Measurements from ENCODE around the gene ZNF605. TPM values are rescaled to one million over a fixed set of nuclear protein-coding genes. Genes with fewer than 3 reads are reported as not detected.

ZNF605 gene
- total and polyA plus RNA-seq, 10 of the 15 experiments (the other 5 are each of a cell fraction or from before 2014, with no cell fraction given): 0.95 to 4.8 (median 2.5) TPM

DNA sequence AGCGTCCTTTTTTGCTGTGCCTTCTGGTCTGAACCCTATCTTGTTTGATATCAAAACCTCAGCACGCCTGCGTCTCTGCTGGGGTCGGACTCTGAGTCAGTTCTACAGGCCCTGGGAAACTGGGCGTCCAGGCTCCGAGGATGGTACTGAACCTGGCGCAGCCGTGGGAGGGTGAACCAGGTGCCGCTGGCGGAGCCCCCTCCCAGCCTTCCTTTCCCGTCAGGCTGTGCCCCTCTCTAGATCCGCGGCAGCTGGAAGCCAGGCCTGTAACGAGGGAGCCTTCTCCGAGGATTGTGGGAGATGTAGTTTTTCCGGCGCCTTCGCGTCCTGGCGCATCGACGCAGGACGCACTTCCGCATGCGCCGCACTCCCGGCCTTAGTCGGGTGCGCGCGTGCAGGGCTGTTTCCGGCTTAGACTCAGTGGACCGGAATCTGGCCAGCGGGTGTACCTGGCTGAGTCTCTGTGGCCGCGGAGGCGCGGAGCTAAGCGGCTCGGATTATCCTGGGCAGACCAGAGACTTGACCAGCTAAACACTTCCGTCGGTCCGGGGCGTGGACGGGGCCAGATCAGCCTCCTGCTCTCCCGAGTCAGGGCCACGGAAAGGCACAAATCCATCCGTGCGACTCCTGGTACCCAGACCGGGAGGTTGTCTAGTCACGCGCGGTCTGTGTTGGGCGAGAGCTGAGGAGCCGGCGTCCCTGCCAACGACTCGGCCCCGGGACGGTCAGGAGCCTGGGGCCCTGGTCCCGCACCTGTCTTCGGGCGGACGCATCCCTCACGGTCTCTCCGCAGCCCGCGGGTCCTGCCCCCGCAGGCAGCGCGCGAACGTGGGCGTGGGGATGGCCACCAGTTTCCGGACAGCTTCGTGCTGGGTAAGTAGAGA is 30.1 kb upstream of the ZNF605 start, which contains the start of gene ZNF26 (continued):
- TF ChIP-seq, protein P1, sequence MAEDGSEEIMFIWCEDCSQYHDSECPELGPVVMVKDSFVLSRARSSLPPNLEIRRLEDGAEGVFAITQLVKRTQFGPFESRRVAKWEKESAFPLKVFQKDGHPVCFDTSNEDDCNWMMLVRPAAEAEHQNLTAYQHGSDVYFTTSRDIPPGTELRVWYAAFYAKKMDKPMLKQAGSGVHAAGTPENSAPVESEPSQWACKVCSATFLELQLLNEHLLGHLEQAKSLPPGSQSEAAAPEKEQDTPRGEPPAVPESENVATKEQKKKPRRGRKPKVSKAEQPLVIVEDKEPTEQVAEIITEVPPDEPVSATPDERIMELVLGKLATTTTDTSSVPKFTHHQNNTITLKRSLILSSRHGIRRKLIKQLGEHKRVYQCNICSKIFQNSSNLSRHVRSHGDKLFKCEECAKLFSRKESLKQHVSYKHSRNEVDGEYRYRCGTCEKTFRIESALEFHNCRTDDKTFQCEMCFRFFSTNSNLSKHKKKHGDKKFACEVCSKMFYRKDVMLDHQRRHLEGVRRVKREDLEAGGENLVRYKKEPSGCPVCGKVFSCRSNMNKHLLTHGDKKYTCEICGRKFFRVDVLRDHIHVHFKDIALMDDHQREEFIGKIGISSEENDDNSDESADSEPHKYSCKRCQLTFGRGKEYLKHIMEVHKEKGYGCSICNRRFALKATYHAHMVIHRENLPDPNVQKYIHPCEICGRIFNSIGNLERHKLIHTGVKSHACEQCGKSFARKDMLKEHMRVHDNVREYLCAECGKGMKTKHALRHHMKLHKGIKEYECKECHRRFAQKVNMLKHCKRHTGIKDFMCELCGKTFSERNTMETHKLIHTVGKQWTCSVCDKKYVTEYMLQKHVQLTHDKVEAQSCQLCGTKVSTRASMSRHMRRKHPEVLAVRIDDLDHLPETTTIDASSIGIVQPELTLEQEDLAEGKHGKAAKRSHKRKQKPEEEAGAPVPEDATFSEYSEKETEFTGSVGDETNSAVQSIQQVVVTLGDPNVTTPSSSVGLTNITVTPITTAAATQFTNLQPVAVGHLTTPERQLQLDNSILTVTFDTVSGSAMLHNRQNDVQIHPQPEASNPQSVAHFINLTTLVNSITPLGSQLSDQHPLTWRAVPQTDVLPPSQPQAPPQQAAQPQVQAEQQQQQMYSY (CRISPR knock-in tag; IDR thresholded peaks at IDR 0.05): no peak
- TF ChIP-seq KAT2A (conservative IDR thresholded peaks at IDR 0.05; ENCODE audit: control insufficient read depth, low read depth, low read length) (no peak), HDAC6 (IDR thresholded peaks at IDR 0.05; ENCODE audit: unreplicated experiment) (no peak), EGR1 (IDR thresholded peaks at IDR 0.05; ENCODE audit: borderline replicate concordance in 1 of 2, low read depth in 2 of 2, low read length in 2 of 2) (peak; percentile 46 to 89), FOXM1 (IDR thresholded peaks at IDR 0.05; ENCODE audit: low read depth, low read length) (no peak), NRF1 (conservative IDR thresholded peaks at IDR 0.05; ENCODE audit: low read depth, low read length) (peak; percentile 20; the same call in 1 of the 2 replicates), POLR2AphosphoS5 (IDR thresholded peaks at IDR 0.05; ENCODE audit: low read length) (peak; percentile 93), MEF2A (IDR thresholded peaks at IDR 0.05; ENCODE audit: insufficient read depth, low read depth, low read length) (0 out of 2 replicates have a peak, but pooled peaks have one; percentile 12), ZNF207 (IDR thresholded peaks at IDR 0.05; ENCODE audit: borderline replicate concordance) (peak; percentile 33; the same call in 1 of the 2 replicates), PAX5 (IDR thresholded peaks at IDR 0.05; ENCODE audit: borderline replicate concordance, low read depth, low read length) (peak; percentile 92), TCF3 (IDR thresholded peaks at IDR 0.05; ENCODE audit: borderline replicate concordance, insufficient read depth, low read depth, low read length) (peak; percentile 57; the same call in 1 of the 2 replicates), TARDBP (IDR thresholded peaks at IDR 0.05; ENCODE audit: borderline replicate concordance) (peak; percentile 93), CREB1 (IDR thresholded peaks at IDR 0.05; ENCODE audit: low read depth) (peak; percentile 99), RFX5 (IDR thresholded peaks at IDR 0.05; ENCODE audit: low read depth, low read length) (no peak), MTA2 (IDR thresholded peaks at IDR 0.05; ENCODE audit: low read depth) (no peak), EZH2 (IDR thresholded peaks at IDR 0.05; ENCODE audit: borderline replicate concordance, control insufficient read depth, low read depth, low read length) (no peak)
- TF ChIP-seq, protein P2, sequence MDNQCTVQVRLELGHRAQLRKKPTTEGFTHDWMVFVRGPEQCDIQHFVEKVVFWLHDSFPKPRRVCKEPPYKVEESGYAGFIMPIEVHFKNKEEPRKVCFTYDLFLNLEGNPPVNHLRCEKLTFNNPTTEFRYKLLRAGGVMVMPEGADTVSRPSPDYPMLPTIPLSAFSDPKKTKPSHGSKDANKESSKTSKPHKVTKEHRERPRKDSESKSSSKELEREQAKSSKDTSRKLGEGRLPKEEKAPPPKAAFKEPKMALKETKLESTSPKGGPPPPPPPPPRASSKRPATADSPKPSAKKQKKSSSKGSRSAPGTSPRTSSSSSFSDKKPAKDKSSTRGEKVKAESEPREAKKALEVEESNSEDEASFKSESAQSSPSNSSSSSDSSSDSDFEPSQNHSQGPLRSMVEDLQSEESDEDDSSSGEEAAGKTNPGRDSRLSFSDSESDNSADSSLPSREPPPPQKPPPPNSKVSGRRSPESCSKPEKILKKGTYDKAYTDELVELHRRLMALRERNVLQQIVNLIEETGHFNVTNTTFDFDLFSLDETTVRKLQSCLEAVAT (IDR thresholded peaks at IDR 0.05): peak; percentile 99
- TF ChIP-seq, protein P3, sequence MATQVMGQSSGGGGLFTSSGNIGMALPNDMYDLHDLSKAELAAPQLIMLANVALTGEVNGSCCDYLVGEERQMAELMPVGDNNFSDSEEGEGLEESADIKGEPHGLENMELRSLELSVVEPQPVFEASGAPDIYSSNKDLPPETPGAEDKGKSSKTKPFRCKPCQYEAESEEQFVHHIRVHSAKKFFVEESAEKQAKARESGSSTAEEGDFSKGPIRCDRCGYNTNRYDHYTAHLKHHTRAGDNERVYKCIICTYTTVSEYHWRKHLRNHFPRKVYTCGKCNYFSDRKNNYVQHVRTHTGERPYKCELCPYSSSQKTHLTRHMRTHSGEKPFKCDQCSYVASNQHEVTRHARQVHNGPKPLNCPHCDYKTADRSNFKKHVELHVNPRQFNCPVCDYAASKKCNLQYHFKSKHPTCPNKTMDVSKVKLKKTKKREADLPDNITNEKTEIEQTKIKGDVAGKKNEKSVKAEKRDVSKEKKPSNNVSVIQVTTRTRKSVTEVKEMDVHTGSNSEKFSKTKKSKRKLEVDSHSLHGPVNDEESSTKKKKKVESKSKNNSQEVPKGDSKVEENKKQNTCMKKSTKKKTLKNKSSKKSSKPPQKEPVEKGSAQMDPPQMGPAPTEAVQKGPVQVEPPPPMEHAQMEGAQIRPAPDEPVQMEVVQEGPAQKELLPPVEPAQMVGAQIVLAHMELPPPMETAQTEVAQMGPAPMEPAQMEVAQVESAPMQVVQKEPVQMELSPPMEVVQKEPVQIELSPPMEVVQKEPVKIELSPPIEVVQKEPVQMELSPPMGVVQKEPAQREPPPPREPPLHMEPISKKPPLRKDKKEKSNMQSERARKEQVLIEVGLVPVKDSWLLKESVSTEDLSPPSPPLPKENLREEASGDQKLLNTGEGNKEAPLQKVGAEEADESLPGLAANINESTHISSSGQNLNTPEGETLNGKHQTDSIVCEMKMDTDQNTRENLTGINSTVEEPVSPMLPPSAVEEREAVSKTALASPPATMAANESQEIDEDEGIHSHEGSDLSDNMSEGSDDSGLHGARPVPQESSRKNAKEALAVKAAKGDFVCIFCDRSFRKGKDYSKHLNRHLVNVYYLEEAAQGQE (IDR thresholded peaks at IDR 0.05; ENCODE audit: low read depth, low read length): no peak

Data from GM12878 (cell line).